Sigmoid colon (tissue), 4 donors: ENCODE measurements around the gene MEA1.
"Not testable (repeated sequence)": the region's sequence is repeated elsewhere in the genome, so short reads cannot be mapped to it uniquely, and the experiment has no call there.

Source experiments
- CTCF ChIP-seq, 4 experiments: fragments of 450-650 bp in 3 of 4; fragments of 200-600 bp in 1 of 4; IDR thresholded peaks; one replicate each; pipeline ENCODE4 v1.5.1; 2016 to 2019; ENCODE audit warnings: antibody characterized with exemption in 4 of 4, mild to moderate bottlenecking in 3 of 4, moderate library complexity in 2 of 4
- EP300 ChIP-seq, 4 donors: sonication (generic); formaldehyde crosslinking; IDR thresholded peaks; one replicate each; pipeline ENCODE4 v1.6.1; 2017; ENCODE audit warnings: antibody characterized with exemption in 4 of 4

DNA sequence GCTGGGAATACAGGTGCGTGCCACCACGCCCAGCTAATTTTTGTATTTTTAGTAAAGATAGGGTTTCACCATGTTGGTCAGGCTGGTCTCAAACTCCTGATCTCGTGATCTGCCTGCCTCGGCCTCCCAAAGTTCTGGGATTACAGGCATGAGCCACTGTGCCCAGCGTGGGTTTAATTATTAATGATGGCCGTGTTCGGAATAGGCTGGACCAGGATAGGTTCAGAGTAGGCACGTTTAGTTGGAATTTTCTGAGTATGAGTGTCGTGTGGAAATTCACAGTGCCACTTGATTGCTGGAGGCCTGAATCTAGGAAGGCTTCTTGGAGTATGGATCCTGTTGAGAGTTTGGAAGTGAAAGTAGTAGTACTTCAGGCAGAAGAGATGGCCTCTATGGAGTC is 15.5 kb downstream of the MEA1 start:
- TF ChIP-seq CTCF, EP300 (IDR thresholded peaks at IDR 0.05): not testable (repeated sequence)
